Measurements from ENCODE around the gene RAD51AP2.

GRCh38 chr2:17539611-17540092 is 21.4 kb upstream of the RAD51AP2 start:
- TF ChIP-seq CTCF (IDR thresholded peaks at IDR 0.05; ENCODE audit: low read depth, low read length, poor library complexity, severe bottlenecking), result no peak
- no peak for TF ChIP-seq EZH2phosphoT487 (IDR thresholded peaks at IDR 0.05; ENCODE audit: borderline replicate concordance, low read length)

Measured in DOHH2 (cell line).